NCI-H1436 (cell line): ENCODE data around the gene SHD.

ENCODE experiments used
- DNase-seq: peaks from one replicate; lab custom pipeline; 2025; lab: John Stamatoyannopoulos, UW

SHD gene

GRCh38 chr19:4298810-4299550 lies 19.9 kb downstream of the SHD start:
- DNase-seq = no peak

- DNase-seq = no peak
These were observed 21.5 kb downstream of the SHD start for GRCh38 chr19:4300589-4300988.

- no peak for DNase-seq
These were observed 22.6 kb downstream of the SHD start for GRCh38 chr19:4301590-4302242.

DNA sequence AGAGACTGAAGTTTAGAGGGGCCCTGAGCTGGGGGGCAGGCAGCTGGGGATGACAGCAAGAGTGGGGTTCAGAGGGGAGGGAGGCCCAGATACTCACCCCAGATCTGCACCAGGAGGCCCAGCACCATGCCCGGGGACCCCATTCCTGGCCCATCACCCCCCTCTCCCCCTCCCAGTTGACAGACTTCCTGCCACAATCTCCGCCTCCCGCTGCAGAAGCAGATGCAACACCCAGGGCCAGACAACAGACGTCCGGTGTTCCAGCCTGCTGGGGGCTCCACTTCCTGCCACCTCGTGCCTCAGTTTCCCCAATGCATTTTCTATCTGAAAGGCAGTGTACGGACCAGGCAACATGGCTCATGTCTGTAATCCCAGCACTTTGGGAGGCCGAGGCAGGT lies 23.2 kb downstream of the SHD start, which contains the start of gene TMIGD2:
Gene TMIGD2 (minus strand): TSS at position 147 of the 398 bp plus-strand sequence. CDS start 4 bp downstream, at position 143.
- DNase-seq = no peak

DNA sequence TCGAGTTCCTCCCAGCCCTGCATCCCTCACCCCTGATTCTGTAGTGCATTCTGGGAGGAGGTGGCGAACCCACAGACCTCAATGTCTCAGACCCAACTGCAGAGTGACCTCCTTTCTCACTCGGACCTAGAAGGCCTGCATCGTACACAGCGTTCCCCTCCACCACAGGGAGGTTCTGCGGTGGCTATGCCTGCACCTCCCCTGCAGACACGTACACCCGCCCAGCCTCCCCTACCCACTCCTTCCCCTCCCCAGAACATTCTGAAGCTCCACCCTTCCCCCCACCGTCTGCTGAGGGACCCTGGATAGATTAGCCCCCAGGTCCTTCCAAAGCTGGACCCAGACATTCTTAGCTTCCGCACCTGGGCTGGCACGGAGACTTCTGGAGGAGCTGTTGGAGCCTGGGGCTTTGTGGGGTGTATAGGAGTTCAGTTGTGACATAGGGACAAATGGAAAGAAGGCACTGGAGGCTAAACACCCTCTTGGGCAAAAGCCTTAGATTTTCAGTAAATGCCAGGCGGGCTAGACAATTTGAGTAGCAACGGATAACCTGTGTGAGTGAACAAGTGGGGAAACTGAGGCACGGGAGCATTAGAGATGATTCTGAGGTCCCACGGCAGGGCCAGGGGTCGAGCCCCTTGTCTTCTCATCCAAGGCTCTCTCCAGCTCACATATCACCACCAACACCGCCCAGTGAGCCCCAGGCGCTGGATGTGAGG lies 24.9 kb downstream of the SHD start:
- no peak for DNase-seq

DNA sequence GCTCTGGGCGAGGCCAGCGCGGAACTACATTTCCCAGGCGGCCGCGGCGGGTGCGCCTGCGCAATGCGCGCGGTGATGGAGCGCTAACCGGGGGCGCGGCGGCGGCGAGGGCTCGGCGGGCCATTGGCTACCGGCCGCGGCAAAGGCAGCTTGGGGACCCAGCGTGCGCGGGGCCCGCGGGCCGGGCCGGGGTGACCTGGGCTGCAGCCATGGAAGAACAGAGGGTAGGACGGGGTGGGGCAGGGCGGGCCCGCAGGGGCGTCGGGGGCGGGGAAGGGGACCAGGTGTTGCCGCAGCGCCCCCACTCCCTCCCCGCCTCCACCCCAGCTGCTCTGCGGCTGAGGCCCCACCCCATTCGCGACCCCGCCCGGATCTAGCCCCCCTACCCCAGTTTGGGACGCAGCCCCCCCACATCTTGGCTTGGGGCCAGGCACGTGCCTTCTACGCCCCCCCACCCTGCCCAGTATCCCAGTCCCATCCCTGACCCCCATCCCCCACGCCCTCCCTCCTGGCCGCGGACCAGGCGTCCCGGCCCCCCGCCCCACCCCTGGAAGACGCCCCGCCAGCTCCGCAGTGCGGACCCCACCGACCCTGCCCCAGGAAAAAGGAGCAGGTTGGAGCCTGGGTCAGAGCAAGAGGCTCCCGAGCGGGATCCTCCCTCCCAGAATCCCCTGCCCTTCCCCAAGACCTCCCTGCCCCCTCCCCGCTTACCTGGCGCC lies 25.6 kb downstream of the SHD start, which contains the start of gene FSD1:
Gene FSD1 (plus strand): TSS at position 61 of the 719 bp plus-strand sequence. CDS start 149 bp downstream, at position 210.
- DNase-seq = peak; percentile 57

GRCh38 chr19:4305257-4305612 lies 26.2 kb downstream of the SHD start:
- no peak for DNase-seq

DNA sequence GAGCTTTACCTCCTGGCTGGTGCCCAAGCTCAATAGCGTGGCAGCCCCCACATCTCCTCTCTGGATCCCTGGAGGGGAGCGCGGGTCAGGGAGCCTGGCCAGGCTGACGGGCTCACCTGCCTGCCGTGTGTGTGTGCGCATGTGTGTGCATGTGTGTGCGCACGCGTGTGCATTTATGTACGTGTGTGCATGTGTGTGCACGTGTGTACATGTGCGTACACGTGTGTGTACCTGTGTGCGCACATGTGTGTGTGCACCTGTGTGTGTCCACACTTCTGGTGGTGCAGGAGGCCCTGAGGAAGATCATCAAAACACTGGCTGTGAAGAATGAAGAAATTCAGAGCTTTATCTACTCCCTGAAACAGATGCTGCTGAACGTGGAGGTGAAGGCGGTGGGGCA lies 26.6 kb downstream of the SHD start:
- DNase-seq = no peak

- DNase-seq = no peak
These were observed 31.4 kb downstream of the SHD start for GRCh38 chr19:4310247-4311121.

DNA sequence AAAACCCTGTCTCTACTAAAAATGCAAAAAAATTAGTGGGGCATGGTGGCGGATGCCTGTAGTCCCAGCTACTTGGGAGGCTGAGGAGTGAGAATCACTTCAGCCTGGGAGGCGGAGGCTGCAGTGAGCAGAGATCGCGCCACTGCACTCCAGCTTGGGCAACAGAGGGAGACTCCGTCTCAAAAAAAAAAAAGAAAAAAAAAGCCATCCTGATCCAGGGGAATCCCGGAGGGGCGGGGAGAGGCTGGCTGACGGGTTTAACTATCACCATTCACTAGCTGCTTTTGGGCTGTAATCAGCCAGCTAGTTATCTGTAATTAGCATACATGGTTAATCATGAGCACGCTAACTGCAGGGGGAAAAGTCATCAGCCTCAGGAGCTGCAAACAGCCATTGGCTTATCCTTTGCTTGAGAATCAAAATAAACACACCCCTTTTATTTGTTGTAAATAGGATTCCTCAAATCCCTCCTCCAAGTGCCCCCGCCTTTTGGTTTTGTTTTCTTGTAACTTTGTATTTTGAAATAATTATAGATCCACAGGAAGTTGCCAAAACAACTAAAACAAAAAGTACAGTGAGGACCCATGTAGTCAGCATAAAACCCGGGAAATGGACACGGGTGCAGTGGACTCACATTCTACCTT lies 34.9 kb downstream of the SHD start:
- no peak for DNase-seq

GRCh38 chr19:4316956-4317355 lies 37.9 kb downstream of the SHD start:
- DNase-seq = no peak

- DNase-seq = no peak
These were observed 39.4 kb downstream of the SHD start for GRCh38 chr19:4318460-4318859.

DNA sequence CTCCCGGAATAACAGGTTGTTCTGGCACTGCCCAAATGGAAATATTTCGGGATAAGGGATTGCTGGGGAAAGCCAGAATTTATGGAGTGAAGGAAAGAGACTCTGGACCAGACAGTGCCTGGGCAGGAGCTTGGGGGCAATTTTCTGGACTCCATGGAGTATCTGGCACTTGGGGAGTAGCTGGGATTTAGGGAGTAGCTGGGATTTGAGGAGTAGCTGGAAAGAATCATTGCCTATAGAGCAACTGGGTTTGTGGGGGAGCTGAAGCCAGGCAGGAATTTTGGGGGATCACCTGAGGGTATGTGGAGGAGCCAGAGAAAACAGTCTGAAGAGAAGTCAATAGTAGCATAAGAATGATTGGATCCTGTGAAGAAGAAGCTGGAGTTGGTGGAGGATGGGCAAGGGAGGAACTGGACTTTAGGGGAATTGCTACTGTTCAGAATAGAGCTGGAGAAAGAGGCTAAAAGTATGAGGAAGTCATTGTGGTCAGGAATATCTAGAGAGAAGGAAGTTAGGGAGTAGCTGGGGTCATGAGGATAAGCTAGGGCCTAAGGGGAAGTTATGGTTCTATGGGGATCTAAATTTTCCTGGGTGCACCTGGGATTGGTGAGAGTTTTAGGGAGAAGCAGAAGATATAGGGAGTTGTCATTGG lies 40.1 kb downstream of the SHD start:
- no peak for DNase-seq

DNA sequence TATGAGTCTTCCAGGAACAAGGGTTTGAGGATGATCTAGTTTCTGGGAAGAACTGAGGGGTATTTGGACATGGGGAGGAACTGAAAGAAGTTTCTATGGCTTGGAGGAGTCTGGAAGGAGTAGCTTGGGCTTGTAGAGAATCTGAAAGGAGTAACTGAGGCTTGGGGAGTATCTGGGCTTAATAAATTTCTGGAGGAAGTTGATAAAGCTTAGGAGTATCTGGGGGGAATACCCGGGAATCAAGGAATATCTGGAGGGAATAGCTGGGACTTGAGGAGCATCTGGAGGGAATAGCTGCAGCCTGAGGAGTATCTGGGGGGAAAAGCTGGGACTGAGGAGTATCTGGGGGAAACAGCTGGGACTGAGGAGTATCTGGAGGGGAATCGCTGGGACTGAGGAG lies 41.4 kb downstream of the SHD start:
- DNase-seq = no peak

DNA sequence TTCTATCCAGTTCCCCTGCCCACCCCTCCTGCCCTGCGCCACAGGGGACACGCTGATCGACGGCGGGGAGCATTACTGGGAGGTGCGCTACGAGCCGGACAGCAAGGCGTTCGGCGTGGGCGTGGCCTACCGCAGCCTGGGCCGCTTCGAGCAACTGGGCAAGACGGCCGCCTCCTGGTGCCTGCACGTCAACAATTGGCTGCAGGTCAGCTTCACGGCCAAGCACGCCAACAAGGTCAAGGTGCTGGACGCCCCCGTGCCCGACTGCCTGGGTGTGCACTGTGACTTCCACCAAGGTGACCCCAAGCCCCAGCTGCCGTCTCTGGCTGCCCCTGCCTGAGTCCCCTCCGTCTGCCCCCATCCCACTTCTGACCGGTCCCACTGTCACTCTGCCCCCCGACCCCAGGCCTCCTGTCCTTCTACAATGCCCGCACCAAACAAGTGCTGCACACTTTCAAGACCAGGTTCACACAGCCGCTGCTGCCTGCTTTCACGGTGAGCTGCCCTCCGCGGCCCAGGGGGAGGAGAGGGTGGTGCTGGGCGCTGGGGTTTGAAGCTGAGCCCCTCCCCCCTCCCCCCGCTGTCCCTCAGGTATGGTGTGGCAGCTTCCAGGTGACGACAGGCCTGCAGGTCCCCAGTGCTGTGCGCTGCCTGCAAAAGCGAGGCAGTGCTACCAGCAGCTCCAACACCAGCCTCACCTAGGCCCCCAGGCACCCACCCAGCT lies 44.0 kb downstream of the SHD start:
- DNase-seq = no peak

GRCh38 chr19:4323692-4324091 lies 44.6 kb downstream of the SHD start:
- no peak for DNase-seq

- no peak for DNase-seq
These were observed 45.2 kb downstream of the SHD start for GRCh38 chr19:4324228-4324627.

DNA sequence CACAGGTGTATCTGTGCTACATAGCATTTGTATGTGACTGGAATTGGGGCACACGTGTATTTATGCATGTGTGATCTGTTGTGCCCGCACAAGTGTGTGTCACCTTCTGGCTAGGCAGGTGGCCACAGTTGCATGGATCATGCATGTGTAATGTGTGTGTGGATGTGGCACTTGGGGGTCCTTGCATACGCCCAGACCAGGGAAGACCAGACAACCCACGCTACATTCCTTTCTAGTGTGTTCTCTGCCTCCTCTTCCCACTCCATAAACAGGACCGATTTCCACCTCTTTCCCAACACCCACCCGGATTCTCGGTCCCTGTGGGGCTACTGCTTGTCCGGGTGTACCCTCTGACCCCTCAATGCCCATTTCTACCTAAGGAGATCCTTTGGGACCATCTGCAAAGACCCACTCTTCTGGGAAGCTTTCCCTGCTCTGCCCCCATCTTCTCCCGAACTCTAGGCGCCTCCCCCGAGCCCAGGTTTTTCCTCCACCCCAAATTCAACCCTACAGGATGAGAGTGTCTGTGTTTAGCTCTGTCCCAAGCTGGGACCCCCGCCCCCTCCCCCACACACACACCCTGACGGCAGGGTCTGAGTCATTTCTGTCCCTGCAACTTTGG lies 47.3 kb downstream of the SHD start:
- no peak for DNase-seq

GRCh38 chr19:4326837-4327251 lies 47.8 kb downstream of the SHD start:
- DNase-seq = no peak
